HL-60 (cell line): ENCODE results near the gene BFSP2.

Experiments used
- GABPA ChIP-seq: IDR thresholded peaks from 2 replicates; pipeline ENCODE4 v1.6.1; 2012; ENCODE audit warnings: low read depth
- POLR2AphosphoS5 ChIP-seq: IDR thresholded peaks from 2 replicates; pipeline ENCODE4 v1.6.1; 2012; ENCODE audit warnings: low read depth
- SPI1 ChIP-seq: IDR thresholded peaks from 2 replicates; pipeline ENCODE4 v1.6.1; 2012; ENCODE audit warnings: low read depth, mild to moderate bottlenecking, borderline replicate concordance
- TF ChIP-seq, protein P1 (sequence below): IDR thresholded peaks from one replicate; pipeline ENCODE4 v1.5.1; 2011; ENCODE audit warnings: low read length, control low read depth, inconsistent platforms; ENCODE audit not compliant: insufficient read depth

DNA sequence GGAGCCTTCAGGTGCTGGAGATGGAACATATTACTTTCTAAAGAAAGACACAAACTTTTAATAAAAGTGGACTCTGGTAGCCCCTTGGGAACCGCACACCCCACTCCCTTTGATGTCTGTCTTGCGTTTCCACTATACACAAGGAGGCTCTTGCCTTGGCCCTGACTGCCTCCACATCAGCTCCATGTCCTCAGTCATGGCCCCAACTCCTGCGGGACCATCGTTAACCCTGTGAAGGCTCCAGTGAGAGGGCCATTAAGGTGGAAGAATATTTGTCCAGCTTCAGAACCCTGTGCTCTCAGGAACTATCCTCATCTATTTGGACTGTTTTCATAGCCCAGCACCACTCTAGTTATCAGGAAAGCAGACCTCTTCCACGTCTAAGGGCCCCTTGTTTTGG lies 16.1 kb upstream of the BFSP2 start:
- TF ChIP-seq POLR2AphosphoS5 (no peak), SPI1 (no peak), GABPA (no peak)
- TF ChIP-seq, protein P1, sequence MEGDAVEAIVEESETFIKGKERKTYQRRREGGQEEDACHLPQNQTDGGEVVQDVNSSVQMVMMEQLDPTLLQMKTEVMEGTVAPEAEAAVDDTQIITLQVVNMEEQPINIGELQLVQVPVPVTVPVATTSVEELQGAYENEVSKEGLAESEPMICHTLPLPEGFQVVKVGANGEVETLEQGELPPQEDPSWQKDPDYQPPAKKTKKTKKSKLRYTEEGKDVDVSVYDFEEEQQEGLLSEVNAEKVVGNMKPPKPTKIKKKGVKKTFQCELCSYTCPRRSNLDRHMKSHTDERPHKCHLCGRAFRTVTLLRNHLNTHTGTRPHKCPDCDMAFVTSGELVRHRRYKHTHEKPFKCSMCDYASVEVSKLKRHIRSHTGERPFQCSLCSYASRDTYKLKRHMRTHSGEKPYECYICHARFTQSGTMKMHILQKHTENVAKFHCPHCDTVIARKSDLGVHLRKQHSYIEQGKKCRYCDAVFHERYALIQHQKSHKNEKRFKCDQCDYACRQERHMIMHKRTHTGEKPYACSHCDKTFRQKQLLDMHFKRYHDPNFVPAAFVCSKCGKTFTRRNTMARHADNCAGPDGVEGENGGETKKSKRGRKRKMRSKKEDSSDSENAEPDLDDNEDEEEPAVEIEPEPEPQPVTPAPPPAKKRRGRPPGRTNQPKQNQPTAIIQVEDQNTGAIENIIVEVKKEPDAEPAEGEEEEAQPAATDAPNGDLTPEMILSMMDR, result no peak
